OCI-LY7 (cell line): ENCODE measurements around the gene FITM1.

Experiments
- EZH2phosphoT487 ChIP-seq: fragments of 200-600 bp; sonication (generic); IDR thresholded peaks from 2 replicates; pipeline ENCODE4 v1.6.1; 2018; ENCODE audit warnings: low read depth, borderline replicate concordance, mild to moderate bottlenecking, mixed run types, antibody characterized with exemption, low read length, moderate library complexity, mixed read lengths
- TF ChIP-seq, protein P1 (sequence below): fragments of 200-600 bp; sonication (generic); conservative IDR thresholded peaks from 2 replicates; pipeline ENCODE4 v1.5.1; 2014; ENCODE audit warnings: mild to moderate bottlenecking, antibody characterized with exemption, low read length, moderate library complexity, mixed read lengths

DNA sequence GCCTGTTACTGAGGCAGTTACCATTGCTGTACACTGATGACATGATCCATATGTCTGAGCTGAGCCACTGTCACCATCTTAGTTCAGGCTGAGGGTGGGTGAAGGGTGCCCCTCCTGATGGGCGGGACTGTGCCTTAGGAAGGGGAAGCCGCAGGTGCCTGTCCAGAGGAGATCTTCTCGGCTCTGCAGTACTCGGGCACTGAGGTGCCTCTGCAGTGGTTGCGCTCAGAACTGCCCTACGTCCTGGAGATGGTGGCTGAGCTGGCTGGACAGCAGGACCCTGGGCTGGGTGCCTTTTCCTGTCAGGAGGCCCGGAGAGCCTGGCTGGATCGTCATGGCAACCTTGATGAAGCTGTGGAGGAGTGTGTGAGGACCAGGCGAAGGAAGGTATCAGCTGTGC, 20.5 kb downstream of the FITM1 start:
- TF ChIP-seq, protein P1, sequence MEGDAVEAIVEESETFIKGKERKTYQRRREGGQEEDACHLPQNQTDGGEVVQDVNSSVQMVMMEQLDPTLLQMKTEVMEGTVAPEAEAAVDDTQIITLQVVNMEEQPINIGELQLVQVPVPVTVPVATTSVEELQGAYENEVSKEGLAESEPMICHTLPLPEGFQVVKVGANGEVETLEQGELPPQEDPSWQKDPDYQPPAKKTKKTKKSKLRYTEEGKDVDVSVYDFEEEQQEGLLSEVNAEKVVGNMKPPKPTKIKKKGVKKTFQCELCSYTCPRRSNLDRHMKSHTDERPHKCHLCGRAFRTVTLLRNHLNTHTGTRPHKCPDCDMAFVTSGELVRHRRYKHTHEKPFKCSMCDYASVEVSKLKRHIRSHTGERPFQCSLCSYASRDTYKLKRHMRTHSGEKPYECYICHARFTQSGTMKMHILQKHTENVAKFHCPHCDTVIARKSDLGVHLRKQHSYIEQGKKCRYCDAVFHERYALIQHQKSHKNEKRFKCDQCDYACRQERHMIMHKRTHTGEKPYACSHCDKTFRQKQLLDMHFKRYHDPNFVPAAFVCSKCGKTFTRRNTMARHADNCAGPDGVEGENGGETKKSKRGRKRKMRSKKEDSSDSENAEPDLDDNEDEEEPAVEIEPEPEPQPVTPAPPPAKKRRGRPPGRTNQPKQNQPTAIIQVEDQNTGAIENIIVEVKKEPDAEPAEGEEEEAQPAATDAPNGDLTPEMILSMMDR: no peak
- TF ChIP-seq EZH2phosphoT487: no peak
